HepG2 (cell line): ENCODE measurements around the gene SMAD3.

Experiments used
- BCL6 ChIP-seq: IDR thresholded peaks from 2 replicates; pipeline ENCODE4 v1.6.1; 2016; ENCODE audit warnings: missing genetic modification reagents, missing compliant biosample characterization
- MED1 ChIP-seq: sonication (generic); formaldehyde crosslinking; IDR thresholded peaks from 2 replicates; pipeline ENCODE4 v1.4.0; 2020; ENCODE audit warnings: missing genetic modification reagents
- NFYB ChIP-seq: sonication (generic); formaldehyde crosslinking; IDR thresholded peaks from 2 replicates; pipeline ENCODE4 v1.4.0; 2020; ENCODE audit warnings: missing genetic modification reagents
- ZNF362 ChIP-seq: sonication (generic); formaldehyde crosslinking; IDR thresholded peaks from 2 replicates; pipeline ENCODE4 v1.4.0; 2020; ENCODE audit warnings: missing genetic modification reagents, mild to moderate bottlenecking, borderline replicate concordance
- ZNF510 ChIP-seq: sonication (generic); formaldehyde crosslinking; IDR thresholded peaks from 2 replicates; pipeline ENCODE4 v1.4.0; 2020; ENCODE audit warnings: low read depth, mild to moderate bottlenecking, missing genetic modification reagents
- ZZZ3 ChIP-seq: sonication (generic); formaldehyde crosslinking; IDR thresholded peaks from 2 replicates; pipeline ENCODE4 v1.4.0; 2020; ENCODE audit warnings: missing genetic modification reagents, mild to moderate bottlenecking, borderline replicate concordance
- TF ChIP-seq, protein P1 (sequence below), 2 experiments: IDR thresholded peaks; 2 replicates each; pipeline ENCODE4 v1.6.1; 2011 to 2012; ENCODE audit warnings: low read length in 2 of 2, borderline replicate concordance in 1 of 2, low read depth in 1 of 2, mild to moderate bottlenecking in 1 of 2, moderate library complexity in 1 of 2

DNA sequence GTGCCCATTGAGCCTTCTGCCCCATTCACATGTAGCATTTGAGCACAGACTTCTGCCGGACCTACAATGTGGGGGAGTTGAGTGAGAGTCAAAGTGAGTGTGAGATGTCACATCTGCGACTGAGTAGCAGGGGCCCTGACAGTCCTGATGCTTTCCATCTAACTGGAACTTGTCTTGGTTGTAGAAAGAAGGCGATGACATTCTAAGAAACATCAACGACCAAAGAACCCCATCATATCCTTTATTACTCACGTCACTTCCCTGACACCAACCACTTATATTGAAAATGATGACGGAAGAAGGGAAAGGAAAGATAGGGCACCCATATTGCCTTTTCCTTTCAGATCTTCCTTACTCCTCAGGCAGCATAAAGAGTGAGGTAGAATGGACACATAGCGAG lies 30.5 kb downstream of the SMAD3 start:
- no peak for TF ChIP-seq MED1 (CRISPR knock-in tag)
- no peak for TF ChIP-seq ZZZ3 (CRISPR knock-in tag)
- TF ChIP-seq ZNF362 (CRISPR knock-in tag), result no peak
- TF ChIP-seq NFYB, result no peak
- TF ChIP-seq BCL6, result no peak
- TF ChIP-seq ZNF510 (CRISPR knock-in tag), result no peak
- TF ChIP-seq, protein P1, sequence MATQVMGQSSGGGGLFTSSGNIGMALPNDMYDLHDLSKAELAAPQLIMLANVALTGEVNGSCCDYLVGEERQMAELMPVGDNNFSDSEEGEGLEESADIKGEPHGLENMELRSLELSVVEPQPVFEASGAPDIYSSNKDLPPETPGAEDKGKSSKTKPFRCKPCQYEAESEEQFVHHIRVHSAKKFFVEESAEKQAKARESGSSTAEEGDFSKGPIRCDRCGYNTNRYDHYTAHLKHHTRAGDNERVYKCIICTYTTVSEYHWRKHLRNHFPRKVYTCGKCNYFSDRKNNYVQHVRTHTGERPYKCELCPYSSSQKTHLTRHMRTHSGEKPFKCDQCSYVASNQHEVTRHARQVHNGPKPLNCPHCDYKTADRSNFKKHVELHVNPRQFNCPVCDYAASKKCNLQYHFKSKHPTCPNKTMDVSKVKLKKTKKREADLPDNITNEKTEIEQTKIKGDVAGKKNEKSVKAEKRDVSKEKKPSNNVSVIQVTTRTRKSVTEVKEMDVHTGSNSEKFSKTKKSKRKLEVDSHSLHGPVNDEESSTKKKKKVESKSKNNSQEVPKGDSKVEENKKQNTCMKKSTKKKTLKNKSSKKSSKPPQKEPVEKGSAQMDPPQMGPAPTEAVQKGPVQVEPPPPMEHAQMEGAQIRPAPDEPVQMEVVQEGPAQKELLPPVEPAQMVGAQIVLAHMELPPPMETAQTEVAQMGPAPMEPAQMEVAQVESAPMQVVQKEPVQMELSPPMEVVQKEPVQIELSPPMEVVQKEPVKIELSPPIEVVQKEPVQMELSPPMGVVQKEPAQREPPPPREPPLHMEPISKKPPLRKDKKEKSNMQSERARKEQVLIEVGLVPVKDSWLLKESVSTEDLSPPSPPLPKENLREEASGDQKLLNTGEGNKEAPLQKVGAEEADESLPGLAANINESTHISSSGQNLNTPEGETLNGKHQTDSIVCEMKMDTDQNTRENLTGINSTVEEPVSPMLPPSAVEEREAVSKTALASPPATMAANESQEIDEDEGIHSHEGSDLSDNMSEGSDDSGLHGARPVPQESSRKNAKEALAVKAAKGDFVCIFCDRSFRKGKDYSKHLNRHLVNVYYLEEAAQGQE (IDR thresholded peaks at IDR 0.05; ENCODE audit: borderline replicate concordance in 1 of 2, low read depth in 1 of 2, low read length in 2 of 2), result no peak
